Testis (tissue), 3 donors: Measurements from ENCODE around the gene VAV2. TPM values are rescaled to one million over a fixed set of nuclear protein-coding genes. Genes with fewer than 3 reads are reported as not detected.

ENCODE experiments used
- DNase-seq: peaks from one replicate; pipeline ENCODE4 v3.0.0-alpha.2; 2019
- H3K27ac ChIP-seq, 2 donors: fragments of 200-600 bp; sonication (generic); one replicate each; pipeline ENCODE4 v1.5.1; 2019
- H3K27me3 ChIP-seq: fragments of 200-600 bp; sonication (generic); one replicate; pipeline ENCODE4 v1.5.1; 2019
- H3K36me3 ChIP-seq: fragments of 200-600 bp; sonication (generic); one replicate; pipeline ENCODE4 v1.5.1; 2017; ENCODE audit warnings: low read depth; ENCODE audit errors: missing control alignments
- H3K4me1 ChIP-seq: fragments of 200-600 bp; sonication (generic); one replicate; pipeline ENCODE4 v1.5.1; 2019
- H3K4me3 ChIP-seq, 2 donors: fragments of 200-600 bp; sonication (generic); one replicate each; pipeline ENCODE4 v1.5.1; 2017 to 2019
- H3K9me3 ChIP-seq: fragments of 200-600 bp; sonication (generic); one replicate; pipeline ENCODE4 v1.5.1; 2017
- POLR2A ChIP-seq: fragments of 450-650 bp; IDR thresholded peaks from one replicate; pipeline ENCODE4 v1.6.1; 2017; ENCODE audit warnings: antibody characterized with exemption, mild to moderate bottlenecking, moderate library complexity
- WGBS, 2 donors: methylation state at CpG; one replicate each; pipeline ENCODE4 v1.1.5; 2018; 5-methylcytosine and 5-hydroxymethylcytosine counted together
- intact Hi-C: fragments of 100-400 bp; cut with DNase I; formaldehyde crosslinking; loops from one replicate; pipeline ENCODE4 v1.15.1; 2023; ENCODE audit warnings: low total_unique reads
- polyA plus RNA-seq: library from polyadenylated mRNA; stranded (reverse); fragments of 350-450 nt; fragmentation: Illumina TruSeq; extraction: RNeasy Lipid Tissue Mini Kit (QIAGEN cat#74804); gene quantifications from one replicate; pipeline ENCODE4 v1.2.3, GENCODE V29; 2014; ENCODE audit warnings: low read depth, low replicate concordance; ENCODE audit not compliant: insufficient read depth
- total RNA-seq, 2 donors: library from RNA; depleted of rRNA; stranded (reverse); fragments of >200 nt; gene quantifications; one replicate each; pipeline ENCODE4 v1.2.3, GENCODE V29; 2016
- TF ChIP-seq, protein P1 (sequence below), 3 experiments: fragments of 450-650 bp in 2 of 3; fragments of 200-600 bp in 1 of 3; sonication (generic) in 1 of 3; IDR thresholded peaks; one replicate each; pipeline ENCODE4 v1.5.1; 2016 to 2019; ENCODE audit warnings: antibody characterized with exemption in 3 of 3, mild to moderate bottlenecking in 2 of 3, moderate library complexity in 1 of 3

Gene VAV2
- total and polyA plus RNA-seq, 3 donors from 2014 or later, result 11.0 to 14.1 (median 12.2) TPM

DNA sequence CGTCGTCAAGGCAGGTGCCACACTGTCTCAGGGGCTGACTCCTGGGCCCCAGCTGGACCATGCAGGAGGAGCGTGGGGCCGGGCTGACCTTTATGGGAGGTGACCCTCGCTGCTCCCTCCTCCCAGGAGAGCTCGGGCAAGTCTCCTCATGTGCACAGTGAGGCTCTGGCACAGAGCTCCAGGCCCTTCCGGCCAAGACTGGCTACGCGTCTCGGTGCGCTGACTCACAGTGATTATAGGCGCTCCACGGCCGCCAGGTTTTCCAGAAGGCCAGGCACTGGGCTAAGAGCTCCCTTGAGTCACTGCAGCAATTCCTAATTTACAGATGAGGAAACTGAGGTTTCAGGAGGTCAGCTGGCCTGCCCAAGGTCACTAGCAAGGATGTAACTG, 47.4 kb downstream of the VAV2 start:
- whole genome bisulfite sequencing, 2 donors, result 90% methylated on average over 14 of the region's 14 CpGs; no CpG with 5 or more reads in 1 of the 2 donors
- no peaks in the 10 kb centered on the region for H3K4me1 ChIP-seq
- DNase-seq, result no peak
- intact Hi-C loops, result no loop called here
- H3K27ac ChIP-seq, result no peak overlapping the region
- no peak for TF ChIP-seq POLR2A
- TF ChIP-seq, protein P1, sequence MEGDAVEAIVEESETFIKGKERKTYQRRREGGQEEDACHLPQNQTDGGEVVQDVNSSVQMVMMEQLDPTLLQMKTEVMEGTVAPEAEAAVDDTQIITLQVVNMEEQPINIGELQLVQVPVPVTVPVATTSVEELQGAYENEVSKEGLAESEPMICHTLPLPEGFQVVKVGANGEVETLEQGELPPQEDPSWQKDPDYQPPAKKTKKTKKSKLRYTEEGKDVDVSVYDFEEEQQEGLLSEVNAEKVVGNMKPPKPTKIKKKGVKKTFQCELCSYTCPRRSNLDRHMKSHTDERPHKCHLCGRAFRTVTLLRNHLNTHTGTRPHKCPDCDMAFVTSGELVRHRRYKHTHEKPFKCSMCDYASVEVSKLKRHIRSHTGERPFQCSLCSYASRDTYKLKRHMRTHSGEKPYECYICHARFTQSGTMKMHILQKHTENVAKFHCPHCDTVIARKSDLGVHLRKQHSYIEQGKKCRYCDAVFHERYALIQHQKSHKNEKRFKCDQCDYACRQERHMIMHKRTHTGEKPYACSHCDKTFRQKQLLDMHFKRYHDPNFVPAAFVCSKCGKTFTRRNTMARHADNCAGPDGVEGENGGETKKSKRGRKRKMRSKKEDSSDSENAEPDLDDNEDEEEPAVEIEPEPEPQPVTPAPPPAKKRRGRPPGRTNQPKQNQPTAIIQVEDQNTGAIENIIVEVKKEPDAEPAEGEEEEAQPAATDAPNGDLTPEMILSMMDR (IDR thresholded peaks at IDR 0.05), result no peak
- H3K9me3 ChIP-seq, result no peaks in the 10 kb centered on the region
- no peak overlapping the region for H3K4me3 ChIP-seq
- H3K27me3 ChIP-seq, result no peaks in the 10 kb centered on the region
- H3K36me3 ChIP-seq, result no peaks in the 10 kb centered on the region

DNA sequence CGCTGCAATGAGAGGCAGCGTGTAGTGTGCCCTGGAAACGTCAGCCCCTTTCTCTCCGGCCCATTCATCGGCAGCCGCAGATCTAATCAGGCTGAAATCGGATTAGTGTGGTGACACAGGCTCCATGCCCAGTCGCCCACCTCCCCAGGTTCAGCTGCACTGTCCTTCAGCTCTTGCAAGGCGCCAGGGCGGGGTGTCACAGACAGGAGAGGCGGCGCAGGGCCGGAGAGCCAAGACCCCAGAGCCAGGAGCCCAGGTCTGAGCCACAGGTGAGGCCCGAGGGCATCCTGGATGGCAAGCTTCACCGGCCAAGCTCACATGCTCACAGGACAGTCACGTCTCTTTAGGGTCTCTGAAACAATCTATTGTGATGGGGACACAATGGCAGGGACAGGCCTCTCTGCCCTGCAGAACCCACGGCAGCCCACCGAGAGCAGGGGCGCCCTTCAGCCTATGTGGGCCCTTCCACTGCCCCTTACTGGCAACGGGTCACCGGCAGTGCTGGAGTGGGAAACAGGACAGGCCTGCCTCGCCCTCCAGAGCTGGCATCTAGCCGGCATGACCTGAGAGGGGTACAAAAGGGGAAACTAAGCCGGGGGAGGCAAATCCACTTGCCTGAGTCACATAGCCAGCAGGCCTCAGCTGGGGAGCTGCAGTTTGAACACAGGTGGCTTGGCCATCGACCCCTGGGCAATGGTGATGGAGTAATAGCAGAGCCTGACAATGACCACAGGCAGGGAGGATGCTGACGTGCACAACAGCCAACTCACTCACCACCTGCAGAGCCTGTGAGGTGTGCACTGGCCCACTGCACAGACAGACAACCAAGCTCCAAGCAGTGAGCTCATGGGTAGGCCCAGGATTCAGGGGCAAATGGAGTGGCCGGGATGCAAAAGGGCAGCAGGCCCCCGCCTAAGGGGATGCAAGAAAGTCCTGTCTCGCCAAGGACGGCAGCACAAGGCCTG, 48.1 kb downstream of the VAV2 start:
- Histone ChIP-seq H3K27ac (no peak overlapping the region), H3K9me3 (no peaks in the 10 kb centered on the region)
- WGBS, 2 donors, result 88 to 90% methylated on average over 23 to 30 of the region's 30 CpGs

DNA sequence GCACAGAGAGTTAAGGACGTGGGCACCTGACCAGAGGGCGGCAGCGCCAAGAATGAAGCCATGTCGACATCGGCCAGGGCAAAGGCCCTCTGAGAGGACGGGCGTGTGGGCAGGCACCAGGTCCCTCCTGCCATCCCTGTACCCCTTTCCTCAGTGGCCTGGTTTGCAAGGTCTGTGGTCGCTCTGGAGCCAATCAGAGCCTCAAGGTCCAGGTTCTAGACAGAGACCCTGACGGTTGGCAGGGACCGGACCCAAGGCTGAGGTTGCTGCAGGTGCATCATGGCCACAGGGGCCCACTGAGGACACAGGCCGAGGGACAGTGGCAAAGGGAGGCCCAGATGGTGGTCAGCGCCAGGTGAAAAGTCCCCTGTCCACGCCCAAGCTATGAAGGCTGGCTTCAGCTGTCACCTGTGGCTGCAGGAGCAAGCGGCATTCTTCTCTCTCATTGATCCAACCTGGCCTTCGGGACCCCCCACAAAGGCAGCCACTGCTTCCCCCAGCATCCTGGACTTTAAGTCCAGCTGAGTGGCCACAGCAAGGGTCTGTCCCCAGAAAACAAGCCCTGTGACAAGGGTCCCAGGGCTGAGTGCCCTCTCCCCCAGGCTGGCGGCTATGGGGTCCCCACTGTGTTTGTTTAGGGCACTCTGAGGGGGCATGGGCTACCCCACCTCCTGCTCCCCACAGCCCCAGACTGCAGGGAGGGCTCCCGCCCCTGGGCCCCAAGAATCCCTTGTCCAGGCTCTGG, 48.9 kb downstream of the VAV2 start:
- Histone ChIP-seq H3K36me3 (no peaks in the 10 kb centered on the region), H3K9me3 (no peaks in the 10 kb centered on the region), H3K27ac (no peak overlapping the region), H3K27me3 (no peaks in the 10 kb centered on the region), H3K4me1 (no peaks in the 10 kb centered on the region), H3K4me3 (no peak overlapping the region)
- WGBS, 2 donors, result 96 to 100% methylated on average over 11 to 17 of the region's 17 CpGs
- intact Hi-C loops, result no loop called here
- TF ChIP-seq, protein P1 (IDR thresholded peaks at IDR 0.05), result no peak
- TF ChIP-seq POLR2A, result no peak
- no peak for DNase-seq

More for the DNA sequence above, 48.1 kb downstream of the VAV2 start:
- no peak overlapping the region for H3K4me3 ChIP-seq
- TF ChIP-seq, protein P1 (IDR thresholded peaks at IDR 0.05), result no peak
- no peak for TF ChIP-seq POLR2A
- no peak for DNase-seq
- no peaks in the 10 kb centered on the region for H3K4me1 ChIP-seq
- no peaks in the 10 kb centered on the region for H3K27me3 ChIP-seq
- no peaks in the 10 kb centered on the region for H3K36me3 ChIP-seq
- intact Hi-C loops, result no loop called here

DNA sequence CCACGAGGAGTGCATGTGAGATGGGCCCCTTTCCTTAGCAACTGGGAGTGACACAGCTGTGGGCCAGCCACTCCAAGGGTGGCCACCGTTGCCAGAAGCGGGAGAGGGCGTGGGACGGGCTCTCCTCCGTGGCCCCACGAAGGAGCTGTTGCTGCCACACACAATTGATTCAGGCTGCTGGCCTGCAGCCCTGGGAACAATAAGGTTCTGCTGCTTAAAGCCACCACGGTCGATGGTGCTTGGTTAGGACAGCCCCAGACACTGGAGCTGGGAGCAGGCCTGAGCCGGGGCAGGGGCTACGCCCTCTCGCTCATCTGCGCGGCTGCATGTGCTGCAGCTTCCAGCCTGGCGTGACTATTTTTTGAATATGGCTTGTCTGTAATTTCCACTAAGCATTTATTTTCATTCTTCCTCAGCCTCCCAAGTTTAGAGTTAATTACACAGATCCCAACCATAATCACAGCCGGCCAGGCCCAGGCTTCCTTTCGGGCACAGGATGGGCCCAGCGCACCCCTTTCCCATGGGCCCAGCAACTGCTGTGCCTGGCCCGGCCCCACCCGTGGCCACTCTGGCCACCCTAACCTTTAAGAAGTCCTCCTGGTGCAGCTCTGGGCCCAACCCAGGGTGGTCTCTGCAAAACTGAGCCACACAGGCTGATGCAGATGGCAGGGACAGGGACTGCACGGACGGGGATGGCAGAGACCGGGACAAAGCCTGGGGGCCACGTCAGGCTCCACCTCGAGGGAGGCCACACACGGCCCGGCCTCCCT, 49.7 kb downstream of the VAV2 start:
- no peaks in the 10 kb centered on the region for H3K36me3 ChIP-seq
- H3K27ac ChIP-seq, result no peak overlapping the region
- DNase-seq, result no peak
- H3K4me3 ChIP-seq, result no peak overlapping the region
- no peaks in the 10 kb centered on the region for H3K4me1 ChIP-seq
- H3K9me3 ChIP-seq, result no peaks in the 10 kb centered on the region
- WGBS, 2 donors, result 90 to 94% methylated on average over 27 of the region's 27 CpGs
- intact Hi-C loops, result no loop called here
- TF ChIP-seq, protein P1 (IDR thresholded peaks at IDR 0.05), result no peak
- TF ChIP-seq POLR2A, result no peak
- H3K27me3 ChIP-seq, result no peaks in the 10 kb centered on the region
